Prostate gland (tissue), 2 donors: ENCODE measurements around the gene MCUR1. TPM values are rescaled to one million over a fixed set of nuclear protein-coding genes. Genes with fewer than 3 reads are reported as not detected.

Experiments
- DNase-seq: peaks from one replicate; pipeline ENCODE4 v3.0.0-alpha.2; 2019; ENCODE audit warnings: low spot score
- H3K27ac ChIP-seq, 2 donors: fragments of 200-600 bp; sonication (generic); 2 replicates each; pipeline ENCODE4 v1.5.1; 2017 to 2019
- H3K27me3 ChIP-seq: fragments of 200-600 bp; sonication (generic); replicated peaks from 2 replicates; pipeline ENCODE4 v1.5.1; 2019; ENCODE audit not compliant: insufficient read depth
- H3K36me3 ChIP-seq, 2 donors: fragments of 200-600 bp; sonication (generic); 1 replicate in 1 of 2; 2 replicates in 1 of 2; pipeline versions ENCODE4 v1.5.1 to v1.8.1; 2017 to 2019
- H3K4me1 ChIP-seq: fragments of 200-600 bp; sonication (generic); replicated peaks from 2 replicates; pipeline ENCODE4 v1.5.1; 2019
- H3K4me3 ChIP-seq, 2 donors: fragments of 200-600 bp; sonication (generic); 2 replicates each; pipeline ENCODE4 v1.5.1; 2017 to 2019
- H3K9me3 ChIP-seq: fragments of 200-600 bp; sonication (generic); 2 replicates; pipeline ENCODE4 v1.5.1; 2017
- POLR2A ChIP-seq: fragments of 450-650 bp; IDR thresholded peaks from one replicate; pipeline ENCODE4 v1.6.1; 2016; ENCODE audit warnings: antibody characterized with exemption, mild to moderate bottlenecking
- POLR2AphosphoS5 ChIP-seq: sonication (generic); formaldehyde crosslinking; IDR thresholded peaks from one replicate; pipeline ENCODE4 v1.6.1; 2017; ENCODE audit warnings: antibody characterized with exemption
- WGBS: methylation state at CpG from one replicate; pipeline ENCODE4 v1.1.5; 2018; 5-methylcytosine and 5-hydroxymethylcytosine counted together
- intact Hi-C: fragments of 100-400 bp; cut with DNase I; formaldehyde crosslinking; loops from one replicate; pipeline ENCODE4 v1.14.2; 2022
- total RNA-seq, 2 donors: library from RNA; depleted of rRNA; stranded (reverse); fragments of >200 nt; gene quantifications; one replicate each; pipeline ENCODE4 v1.1.0, GENCODE V29; 2016
- TF ChIP-seq, protein P1 (sequence below), 4 experiments: fragments of 200-600 bp in 2 of 4; fragments of 450-650 bp in 2 of 4; sonication (generic) in 2 of 4; IDR thresholded peaks; 1 replicate in 3 of 4; 2 replicates in 1 of 4; pipeline ENCODE4 v1.5.1; 2016 to 2019; ENCODE audit warnings: antibody characterized with exemption in 4 of 4, mild to moderate bottlenecking in 2 of 4, moderate library complexity in 2 of 4

MCUR1 gene
- total RNA-seq, 2 donors from 2014 or later = 13.7 to 16.8 TPM

DNA sequence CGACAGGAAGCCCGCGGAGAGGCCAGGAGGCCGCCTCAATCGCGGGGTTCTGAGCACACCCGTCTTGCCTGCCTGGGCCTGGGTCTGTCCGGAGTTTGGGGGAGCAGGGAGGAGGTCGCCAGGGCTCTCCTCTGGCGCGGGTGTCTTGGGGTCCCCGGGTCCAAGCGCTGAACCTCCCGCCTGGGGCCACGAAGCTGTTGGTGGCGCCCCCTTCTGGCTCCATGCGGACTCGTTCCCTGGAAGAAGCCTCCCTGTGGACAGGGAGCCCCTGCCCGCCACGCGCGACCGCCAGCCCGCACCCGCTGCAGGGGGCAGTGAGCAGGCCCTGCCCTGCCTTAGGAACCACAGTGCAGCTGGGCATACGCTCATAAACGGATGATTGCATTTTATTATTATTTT is 44.7 kb downstream of the MCUR1 start:
- no peak overlapping the region for H3K27ac ChIP-seq
- no peaks in the 10 kb centered on the region for H3K36me3 ChIP-seq
- DNase-seq = no peak
- no peaks in the 10 kb centered on the region for H3K9me3 ChIP-seq
- WGBS = 79% methylated on average over 26 of the region's 27 CpGs
- intact Hi-C loops = loop anchor here (5.0 kb wide), 1 partner anchor 152 kb away; the partner anchor contains the start of gene NOL7
- H3K27me3 ChIP-seq = no peaks in the 10 kb centered on the region
- TF ChIP-seq, protein P1, sequence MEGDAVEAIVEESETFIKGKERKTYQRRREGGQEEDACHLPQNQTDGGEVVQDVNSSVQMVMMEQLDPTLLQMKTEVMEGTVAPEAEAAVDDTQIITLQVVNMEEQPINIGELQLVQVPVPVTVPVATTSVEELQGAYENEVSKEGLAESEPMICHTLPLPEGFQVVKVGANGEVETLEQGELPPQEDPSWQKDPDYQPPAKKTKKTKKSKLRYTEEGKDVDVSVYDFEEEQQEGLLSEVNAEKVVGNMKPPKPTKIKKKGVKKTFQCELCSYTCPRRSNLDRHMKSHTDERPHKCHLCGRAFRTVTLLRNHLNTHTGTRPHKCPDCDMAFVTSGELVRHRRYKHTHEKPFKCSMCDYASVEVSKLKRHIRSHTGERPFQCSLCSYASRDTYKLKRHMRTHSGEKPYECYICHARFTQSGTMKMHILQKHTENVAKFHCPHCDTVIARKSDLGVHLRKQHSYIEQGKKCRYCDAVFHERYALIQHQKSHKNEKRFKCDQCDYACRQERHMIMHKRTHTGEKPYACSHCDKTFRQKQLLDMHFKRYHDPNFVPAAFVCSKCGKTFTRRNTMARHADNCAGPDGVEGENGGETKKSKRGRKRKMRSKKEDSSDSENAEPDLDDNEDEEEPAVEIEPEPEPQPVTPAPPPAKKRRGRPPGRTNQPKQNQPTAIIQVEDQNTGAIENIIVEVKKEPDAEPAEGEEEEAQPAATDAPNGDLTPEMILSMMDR (IDR thresholded peaks at IDR 0.05) = no peak
- TF ChIP-seq POLR2A (no peak), POLR2AphosphoS5 (no peak)
- no peaks in the 10 kb centered on the region for H3K4me1 ChIP-seq
- H3K4me3 ChIP-seq = no peak overlapping the region

DNA sequence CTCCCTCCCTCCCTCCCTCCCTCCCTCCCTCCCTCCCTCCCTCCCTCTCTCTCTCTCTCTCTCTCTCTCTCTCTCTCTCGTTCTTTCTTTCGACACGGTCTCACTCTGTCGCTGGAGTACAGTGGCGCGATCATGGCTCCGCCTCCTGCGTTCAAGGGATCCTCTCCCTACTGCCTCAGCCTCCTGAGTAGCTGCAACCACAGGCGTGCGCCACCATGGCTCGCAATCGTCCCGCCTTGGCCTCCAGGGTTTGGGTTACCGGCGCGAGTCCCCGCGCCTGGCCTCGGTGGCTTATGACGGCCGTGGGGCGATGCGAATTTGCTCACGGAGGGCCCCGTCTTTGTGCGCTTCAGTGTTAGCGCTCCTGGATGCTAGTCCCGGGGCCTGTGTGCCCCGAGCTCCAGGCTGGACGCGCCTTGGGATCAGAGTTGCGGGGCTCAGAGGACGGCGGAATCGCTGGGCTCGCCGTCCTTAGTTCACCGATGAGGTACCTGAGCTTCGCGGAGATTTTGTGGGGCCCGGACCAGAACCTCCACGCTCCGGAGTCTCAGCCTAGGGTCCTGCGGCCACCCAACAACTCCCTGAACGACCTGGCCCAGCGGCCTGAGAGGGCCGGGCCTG is 45.2 kb downstream of the MCUR1 start:
- Histone ChIP-seq H3K4me3 (no peak overlapping the region), H3K4me1 (no peaks in the 10 kb centered on the region), H3K27ac (no peak overlapping the region), H3K36me3 (no peaks in the 10 kb centered on the region), H3K9me3 (no peaks in the 10 kb centered on the region), H3K27me3 (no peaks in the 10 kb centered on the region)
- intact Hi-C loops = loop anchor here (5.0 kb wide), 1 partner anchor 152 kb away; the partner anchor contains the start of gene NOL7
- WGBS = 93% methylated on average over 47 of the region's 47 CpGs
- TF ChIP-seq, protein P1 (IDR thresholded peaks at IDR 0.05) = no peak
- TF ChIP-seq POLR2AphosphoS5 (no peak), POLR2A (no peak)
- no peak for DNase-seq

DNA sequence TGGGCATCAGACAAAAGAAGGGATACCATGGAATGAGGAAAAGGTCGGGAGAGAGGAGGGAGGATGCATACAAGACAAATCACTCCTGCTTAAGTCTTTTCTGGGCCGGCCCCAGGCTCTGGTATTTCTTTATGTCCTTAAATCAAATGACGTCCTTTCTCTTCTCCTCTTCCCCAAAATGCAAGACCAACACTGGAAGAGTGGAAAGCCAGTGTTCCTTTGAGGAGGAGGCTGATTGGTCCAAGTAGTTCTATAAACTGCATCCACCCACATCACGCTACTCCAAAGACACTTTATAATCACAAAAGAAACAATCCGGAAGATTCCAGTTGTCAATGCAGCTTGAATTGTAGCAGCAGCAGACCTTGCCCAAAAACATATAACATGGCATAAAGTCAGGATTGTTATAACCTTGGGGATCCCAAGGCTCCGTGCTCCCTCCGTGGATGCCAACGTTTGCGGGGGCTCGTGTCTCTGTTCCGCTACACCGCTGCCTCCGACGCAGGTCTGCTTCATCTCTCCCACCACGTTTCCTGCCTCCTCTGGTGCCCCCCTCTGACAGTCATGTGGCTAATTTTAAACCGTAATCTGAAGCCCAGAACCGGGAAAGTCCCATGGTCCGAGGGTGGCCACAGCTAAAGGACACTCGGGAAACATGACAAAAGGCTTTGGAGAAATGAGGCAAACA is 47.1 kb downstream of the MCUR1 start:
- H3K9me3 ChIP-seq = no peaks in the 10 kb centered on the region
- intact Hi-C loops = loop anchor here (5.0 kb wide), 1 partner anchor 150 kb away; the partner anchor contains the start of gene NOL7
- H3K4me1 ChIP-seq = no peaks in the 10 kb centered on the region

DNA sequence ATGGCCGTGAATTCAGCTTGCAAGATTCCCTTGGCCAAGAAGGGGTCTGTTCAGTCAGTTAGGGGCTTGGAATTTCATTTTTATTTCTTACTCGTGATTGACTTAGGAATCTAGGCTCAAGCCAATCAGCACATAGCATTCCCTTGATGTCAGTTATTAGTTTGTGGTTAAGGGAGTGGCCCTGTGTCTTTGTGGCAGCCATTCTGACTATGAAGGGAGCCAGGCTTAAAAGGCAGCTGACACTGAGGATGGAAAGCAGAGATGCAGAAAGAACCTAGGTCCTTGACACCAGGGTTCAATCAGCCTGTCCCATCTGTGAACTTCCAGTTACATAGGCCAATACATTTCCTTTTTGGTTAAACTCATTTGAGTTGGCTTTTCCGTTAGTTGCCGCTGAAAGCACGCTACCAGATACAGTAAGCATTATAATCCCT is 48.1 kb downstream of the MCUR1 start:
- WGBS = 71% methylated on average over 5 of the region's 5 CpGs
- intact Hi-C loops = loop anchor here (5.0 kb wide), 1 partner anchor 149 kb away; the partner anchor contains the start of gene NOL7

More for the DNA sequence above, 47.1 kb downstream of the MCUR1 start:
- Histone ChIP-seq H3K27ac (no peak overlapping the region), H3K4me3 (no peak overlapping the region), H3K36me3 (no peaks in the 10 kb centered on the region), H3K27me3 (no peaks in the 10 kb centered on the region)
- 16% methylated on average over 19 of the region's 19 CpGs for WGBS
- DNase-seq = peak; percentile 44
- TF ChIP-seq, protein P1 (IDR thresholded peaks at IDR 0.05) = peak in 2 of 4 experiments; percentile 21 to 35
- no peak for TF ChIP-seq POLR2AphosphoS5

More for the DNA sequence above, 48.1 kb downstream of the MCUR1 start:
- Histone ChIP-seq H3K9me3 (no peaks in the 10 kb centered on the region), H3K4me3 (no peak overlapping the region), H3K36me3 (no peaks in the 10 kb centered on the region), H3K27me3 (no peaks in the 10 kb centered on the region), H3K4me1 (no peaks in the 10 kb centered on the region), H3K27ac (no peak overlapping the region)
- no peak for TF ChIP-seq POLR2A
- TF ChIP-seq, protein P1 (IDR thresholded peaks at IDR 0.05) = no peak
- no peak for TF ChIP-seq POLR2AphosphoS5
- no peak for DNase-seq
